GM18907 (cell line): ENCODE data around the gene IPO9.
"Not testable (repeated sequence)": the region's sequence is repeated elsewhere in the genome, so short reads cannot be mapped to it uniquely, and the experiment has no call there.

Source experiments
- ATAC-seq: cut with Tn5 transposase; IDR thresholded peaks from one replicate; pipeline ENCODE4 v1.9.1; 2021; ENCODE audit warnings: mild to moderate bottlenecking, moderate library complexity; ENCODE audit not compliant: unreplicated experiment

The IPO9 gene

GRCh38 chr1:201900476-201900875, 71.5 kb downstream of the IPO9 start:
- ATAC-seq, result no peak

- ATAC-seq, result not testable (repeated sequence)
Observed at GRCh38 chr1:201901036-201901435, 72.1 kb downstream of the IPO9 start.

- ATAC-seq, result no peak
Observed at GRCh38 chr1:201902198-201902597, 73.2 kb downstream of the IPO9 start.

GRCh38 chr1:201903135-201903534, 74.2 kb downstream of the IPO9 start:
- ATAC-seq, result no peak

- no peak for ATAC-seq
Observed at GRCh38 chr1:201904579-201904978, 75.6 kb downstream of the IPO9 start.

- ATAC-seq, result no peak
Observed at GRCh38 chr1:201905234-201905890, 76.4 kb downstream of the IPO9 start.

- no peak for ATAC-seq
Observed at GRCh38 chr1:201906336-201906735, 77.4 kb downstream of the IPO9 start.

- ATAC-seq, result no peak
Observed at GRCh38 chr1:201907621-201908020, 78.7 kb downstream of the IPO9 start.

- no peak for ATAC-seq
Observed at GRCh38 chr1:201911826-201912571, 83.0 kb downstream of the IPO9 start.

GRCh38 chr1:201912832-201913231, 83.9 kb downstream of the IPO9 start:
- ATAC-seq, result no peak

GRCh38 chr1:201914456-201915235, 85.7 kb downstream of the IPO9 start:
- ATAC-seq, result no peak

- no peak for ATAC-seq
Observed at GRCh38 chr1:201916649-201917249, 87.8 kb downstream of the IPO9 start.

- no peak for ATAC-seq
Observed at GRCh38 chr1:201917362-201918033, 88.5 kb downstream of the IPO9 start.

- ATAC-seq, result no peak
Observed at GRCh38 chr1:201918343-201918742, 89.4 kb downstream of the IPO9 start.

- ATAC-seq, result no peak
Observed at GRCh38 chr1:201921952-201922558, 93.1 kb downstream of the IPO9 start.

GRCh38 chr1:201925301-201925567, 96.3 kb downstream of the IPO9 start:
- ATAC-seq, result no peak

- ATAC-seq, result no peak
Observed at GRCh38 chr1:201925981-201926645, 97.2 kb downstream of the IPO9 start.

- no peak for ATAC-seq
Observed at GRCh38 chr1:201928266-201928665, 99.3 kb downstream of the IPO9 start.

- no peak for ATAC-seq
Observed at GRCh38 chr1:201930137-201930536, 101.2 kb downstream of the IPO9 start.

GRCh38 chr1:201930803-201931202, 101.8 kb downstream of the IPO9 start:
- ATAC-seq, result no peak
